Spinal cord (tissue), 10 donors: Measurements from ENCODE around the gene SYNGR3. TPM values are rescaled to one million over a fixed set of nuclear protein-coding genes. Genes with fewer than 3 reads are reported as not detected.
"Not testable (repeated sequence)": the region's sequence is repeated elsewhere in the genome, so short reads cannot be mapped to it uniquely, and the experiment has no call there.

Experiments
- DNase-seq, 6 donors: peaks; one replicate each; pipeline versions ENCODE4 v3.0.0 to v3.0.0-alpha.2; 2013 to 2015; ENCODE audit warnings: low spot score in 6 of 6, low read depth in 4 of 6
- H3K27ac ChIP-seq: one replicate; pipeline ENCODE4 v1.5.1; 2013; ENCODE audit warnings: low read depth, low read length, control low read depth
- H3K27me3 ChIP-seq: one replicate; pipeline ENCODE4 v1.6.1; 2013; ENCODE audit warnings: low read length; ENCODE audit not compliant: control insufficient read depth, insufficient read depth
- H3K36me3 ChIP-seq: one replicate; pipeline ENCODE4 v1.6.1; 2013; ENCODE audit warnings: low read length; ENCODE audit not compliant: control insufficient read depth, insufficient read depth
- H3K4me1 ChIP-seq: one replicate; pipeline ENCODE4 v1.6.1; 2013; ENCODE audit warnings: low read length; ENCODE audit not compliant: control insufficient read depth, insufficient read depth
- H3K4me3 ChIP-seq: one replicate; pipeline ENCODE4 v1.5.1; 2013; ENCODE audit warnings: low read depth, low read length, control low read depth
- H3K9me3 ChIP-seq: one replicate; pipeline ENCODE4 v1.6.1; 2013; ENCODE audit warnings: low read length; ENCODE audit not compliant: control insufficient read depth, insufficient read depth
- WGBS: methylation state at CpG from one replicate; pipeline ENCODE4 v1.1.5; 2013; ENCODE audit warnings: missing lambda C conversion rate; ENCODE audit not compliant: insufficient coverage; 5-methylcytosine and 5-hydroxymethylcytosine counted together
- polyA plus RNA-seq, 2 donors: library from polyadenylated mRNA; unstranded; fragments of 120-200 nt; gene quantifications; one replicate each; pipeline ENCODE4 v1.2.1, GENCODE V29; 2013; ENCODE audit not compliant: insufficient read length in 2 of 2
- total RNA-seq, 2 donors: library from RNA; depleted of rRNA in 1 of 2; stranded (reverse); fragments of 120-200 nt in 1 of 2; fragments of >200 nt in 1 of 2; gene quantifications; one replicate each; pipeline versions ENCODE4 v1.2.3 to v1.2.4, GENCODE V29; 2013 to 2014
- donor health status: healthy.

The SYNGR3 gene
- total and polyA plus RNA-seq, 4 donors: 20.1 to 111 (median 90.2) TPM

GRCh38 chr16:2033909-2034695 lies 44.3 kb downstream of the SYNGR3 start:
- WGBS: 77% methylated on average over 2 of the region's 32 CpGs
- not testable (repeated sequence) for H3K9me3 ChIP-seq, H3K27me3 ChIP-seq, DNase-seq
- Histone ChIP-seq H3K27ac (peak overlapping the region; percentile 94), H3K4me3 (peak overlapping the region; percentile 12), H3K36me3 (peaks cover 93% of the 10 kb centered on the region), H3K4me1 (peaks cover 71% of the 10 kb centered on the region)

GRCh38 chr16:2034696-2035430 lies 45.1 kb downstream of the SYNGR3 start:
- no peak for DNase-seq
- Histone ChIP-seq H3K4me3 (no peak overlapping the region), H3K4me1 (peaks cover 78% of the 10 kb centered on the region), H3K36me3 (peaks cover 93% of the 10 kb centered on the region), H3K27ac (peak overlapping the region; percentile 79), H3K9me3 (no peaks in the 10 kb centered on the region), H3K27me3 (no peaks in the 10 kb centered on the region)
- 92% methylated on average over 14 of the region's 17 CpGs for WGBS

- H3K4me3 ChIP-seq: no peak overlapping the region
- H3K36me3 ChIP-seq: peaks cover 94% of the 10 kb centered on the region
Measured at GRCh38 chr16:2035431-2036199, 45.8 kb downstream of the SYNGR3 start.

GRCh38 chr16:2036200-2036966 lies 46.6 kb downstream of the SYNGR3 start:
- no peak overlapping the region for H3K4me3 ChIP-seq
- no peaks in the 10 kb centered on the region for H3K27me3 ChIP-seq
- peaks cover 94% of the 10 kb centered on the region for H3K36me3 ChIP-seq
- peak overlapping the region; percentile 79 for H3K27ac ChIP-seq
- peaks cover 85% of the 10 kb centered on the region for H3K4me1 ChIP-seq
- DNase-seq: no peak
- no peaks in the 10 kb centered on the region for H3K9me3 ChIP-seq
- WGBS: 88% methylated on average over 45 of the region's 47 CpGs

More at GRCh38 chr16:2035431-2036199, 45.8 kb downstream of the SYNGR3 start:
- WGBS: 51% methylated on average over 34 of the region's 34 CpGs
- DNase-seq: peak in 1 of 6 donors; percentile 67
- H3K27me3 ChIP-seq: no peaks in the 10 kb centered on the region
- H3K27ac ChIP-seq: peak overlapping the region; percentile 79
- H3K4me1 ChIP-seq: peaks cover 83% of the 10 kb centered on the region
- H3K9me3 ChIP-seq: no peaks in the 10 kb centered on the region

- Histone ChIP-seq H3K9me3 (no peaks in the 10 kb centered on the region), H3K27me3 (no peaks in the 10 kb centered on the region), H3K36me3 (peaks cover 97% of the 10 kb centered on the region), H3K4me3 (no peak overlapping the region), H3K4me1 (peaks cover 84% of the 10 kb centered on the region), H3K27ac (no peak overlapping the region)
- DNase-seq: no peak
- 80% methylated on average over 12 of the region's 15 CpGs for WGBS
Measured at GRCh38 chr16:2037115-2037514, 47.3 kb downstream of the SYNGR3 start.

GRCh38 chr16:2037647-2038381 lies 48.0 kb downstream of the SYNGR3 start:
- peak overlapping the region; percentile 83 for H3K27ac ChIP-seq
- no peak for DNase-seq
- peaks cover 95% of the 10 kb centered on the region for H3K36me3 ChIP-seq
- no peaks in the 10 kb centered on the region for H3K27me3 ChIP-seq
- H3K4me3 ChIP-seq: no peak overlapping the region
- H3K9me3 ChIP-seq: no peaks in the 10 kb centered on the region
- peaks cover 80% of the 10 kb centered on the region for H3K4me1 ChIP-seq
- WGBS: 75% methylated on average over 18 of the region's 29 CpGs

- Histone ChIP-seq H3K4me3 (no peak overlapping the region), H3K4me1 (peaks cover 79% of the 10 kb centered on the region), H3K27me3 (no peaks in the 10 kb centered on the region), H3K36me3 (peaks cover 94% of the 10 kb centered on the region), H3K27ac (peak overlapping the region; percentile 57), H3K9me3 (no peaks in the 10 kb centered on the region)
- DNase-seq: no peak
- WGBS: 63% methylated on average over 25 of the region's 41 CpGs
Measured at GRCh38 chr16:2038382-2039231, 48.8 kb downstream of the SYNGR3 start.
